Tibial nerve (tissue), 4 donors: ENCODE results near the gene PPA2. TPM values are rescaled to one million over a fixed set of nuclear protein-coding genes. Genes with fewer than 3 reads are reported as not detected.

Source experiments
- DNase-seq, 2 donors: peaks; one replicate each; pipeline ENCODE4 v3.0.0-alpha.2; 2019; ENCODE audit warnings: low spot score in 2 of 2
- H3K27ac ChIP-seq, 4 donors: fragments of 200-600 bp; sonication (generic) in 3 of 4; one replicate each; pipeline ENCODE4 v1.5.1; 2017 to 2019; ENCODE audit warnings: mild to moderate bottlenecking in 1 of 4
- H3K27me3 ChIP-seq, 2 donors: fragments of 200-600 bp; sonication (generic) in 1 of 2; one replicate each; pipeline versions ENCODE4 v1.5.1 to v1.6.0; 2017 to 2019
- H3K36me3 ChIP-seq, 3 donors: fragments of 200-600 bp; sonication (generic); one replicate each; pipeline ENCODE4 v1.5.1; 2018 to 2019
- H3K4me1 ChIP-seq, 4 donors: fragments of 200-600 bp; sonication (generic) in 3 of 4; one replicate each; pipeline ENCODE4 v1.5.1; 2017 to 2019
- H3K4me3 ChIP-seq, 4 donors: fragments of 200-600 bp; sonication (generic) in 3 of 4; one replicate each; pipeline ENCODE4 v1.5.1; 2017 to 2019; ENCODE audit warnings: mild to moderate bottlenecking in 1 of 4, moderate library complexity in 1 of 4
- H3K9me3 ChIP-seq, 4 donors: fragments of 200-600 bp; sonication (generic) in 3 of 4; one replicate each; pipeline ENCODE4 v1.5.1; 2017 to 2019
- EP300 ChIP-seq, 2 donors: sonication (generic); formaldehyde crosslinking; IDR thresholded peaks; one replicate each; pipeline ENCODE4 v1.6.1; 2017; ENCODE audit warnings: antibody characterized with exemption in 2 of 2, mild to moderate bottlenecking in 1 of 2
- POLR2A ChIP-seq, 2 donors: fragments of 450-650 bp; IDR thresholded peaks; one replicate each; pipeline ENCODE4 v1.6.1; 2017; ENCODE audit warnings: antibody characterized with exemption in 2 of 2, mild to moderate bottlenecking in 2 of 2, moderate library complexity in 2 of 2
- WGBS, 2 donors: methylation state at CpG; one replicate each; pipeline ENCODE4 v1.1.5; 2018; 5-methylcytosine and 5-hydroxymethylcytosine counted together
- total RNA-seq, 4 donors: library from RNA; depleted of rRNA; stranded (reverse); fragments of >200 nt; gene quantifications; one replicate each; pipeline ENCODE4 v1.1.0, GENCODE V29; 2016
- TF ChIP-seq, protein P1 (sequence below), 5 experiments: fragments of 200-600 bp in 3 of 5; fragments of 450-650 bp in 2 of 5; sonication (generic) in 3 of 5; IDR thresholded peaks; one replicate each; pipeline ENCODE4 v1.5.1; 2016 to 2019; ENCODE audit warnings: antibody characterized with exemption in 5 of 5, mild to moderate bottlenecking in 3 of 5, moderate library complexity in 2 of 5

PPA2 gene
- total RNA-seq, 4 donors from 2014 or later: 69.9 to 106 (median 84.7) TPM

DNA sequence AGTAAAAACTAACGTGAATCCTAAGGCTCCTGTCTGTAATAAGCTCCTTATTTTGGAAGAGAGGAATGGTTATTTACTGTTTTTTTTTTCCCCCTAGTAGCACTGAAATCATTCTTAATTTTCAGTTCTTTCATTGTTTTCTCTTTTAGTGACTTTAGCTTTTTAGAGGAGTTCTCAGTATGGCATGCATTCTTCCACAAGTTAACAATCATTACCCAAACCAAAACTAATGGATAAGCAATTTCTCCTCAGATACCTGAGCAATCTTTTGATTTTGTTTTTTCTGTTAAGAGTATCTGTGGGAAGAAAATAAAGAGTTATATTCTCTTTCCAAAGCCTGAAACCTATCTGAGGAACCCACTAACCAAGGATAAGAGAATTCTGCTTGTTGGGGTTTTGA is 16.7 kb upstream of the PPA2 start:
- no peaks in the 10 kb centered on the region for H3K4me1 ChIP-seq
- WGBS, 2 donors: 62 to 63% methylated on average over 1 of the region's 1 CpG

DNA sequence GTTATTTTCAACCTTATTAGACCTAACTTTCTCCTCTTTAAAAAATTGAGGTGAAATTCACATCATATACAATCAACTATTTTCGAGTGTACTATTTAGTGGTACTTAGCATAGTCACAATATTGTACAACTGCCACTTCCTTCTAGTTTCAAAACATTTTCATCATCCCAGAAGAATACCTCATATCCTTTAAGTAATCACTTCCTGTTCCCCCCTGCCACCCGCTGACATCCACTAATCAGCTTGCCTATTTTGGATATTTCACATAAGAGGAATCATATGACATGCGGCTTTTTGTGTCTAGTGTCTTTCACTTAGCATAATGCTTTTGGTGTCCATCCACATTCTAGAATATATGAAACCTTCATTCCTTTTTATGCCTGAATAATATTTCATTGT is 10.0 kb upstream of the PPA2 start:
- Histone ChIP-seq H3K27ac (no peak overlapping the region), H3K9me3 (peaks cover 0 to 4% (median 0%) of the 10 kb centered on the region in 4 donors), H3K4me1 (no peaks in the 10 kb centered on the region), H3K27me3 (no peaks in the 10 kb centered on the region), H3K36me3 (no peaks in the 10 kb centered on the region), H3K4me3 (no peak overlapping the region)
- TF ChIP-seq EP300 (IDR thresholded peaks at IDR 0.05) (no peak), POLR2A (IDR thresholded peaks at IDR 0.05) (no peak)
- TF ChIP-seq, protein P1, sequence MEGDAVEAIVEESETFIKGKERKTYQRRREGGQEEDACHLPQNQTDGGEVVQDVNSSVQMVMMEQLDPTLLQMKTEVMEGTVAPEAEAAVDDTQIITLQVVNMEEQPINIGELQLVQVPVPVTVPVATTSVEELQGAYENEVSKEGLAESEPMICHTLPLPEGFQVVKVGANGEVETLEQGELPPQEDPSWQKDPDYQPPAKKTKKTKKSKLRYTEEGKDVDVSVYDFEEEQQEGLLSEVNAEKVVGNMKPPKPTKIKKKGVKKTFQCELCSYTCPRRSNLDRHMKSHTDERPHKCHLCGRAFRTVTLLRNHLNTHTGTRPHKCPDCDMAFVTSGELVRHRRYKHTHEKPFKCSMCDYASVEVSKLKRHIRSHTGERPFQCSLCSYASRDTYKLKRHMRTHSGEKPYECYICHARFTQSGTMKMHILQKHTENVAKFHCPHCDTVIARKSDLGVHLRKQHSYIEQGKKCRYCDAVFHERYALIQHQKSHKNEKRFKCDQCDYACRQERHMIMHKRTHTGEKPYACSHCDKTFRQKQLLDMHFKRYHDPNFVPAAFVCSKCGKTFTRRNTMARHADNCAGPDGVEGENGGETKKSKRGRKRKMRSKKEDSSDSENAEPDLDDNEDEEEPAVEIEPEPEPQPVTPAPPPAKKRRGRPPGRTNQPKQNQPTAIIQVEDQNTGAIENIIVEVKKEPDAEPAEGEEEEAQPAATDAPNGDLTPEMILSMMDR (IDR thresholded peaks at IDR 0.05): no peak
- DNase-seq: no peak
- 85 to 89% methylated on average over 3 of the region's 3 CpGs for WGBS, 2 donors

More for the DNA sequence above, 16.7 kb upstream of the PPA2 start:
- no peak overlapping the region for H3K4me3 ChIP-seq
- H3K9me3 ChIP-seq: peaks cover 0 to 4% (median 0%) of the 10 kb centered on the region in 4 donors
- no peak overlapping the region for H3K27ac ChIP-seq
- DNase-seq: no peak
- H3K27me3 ChIP-seq: no peaks in the 10 kb centered on the region
- TF ChIP-seq, protein P1 (IDR thresholded peaks at IDR 0.05): no peak
- TF ChIP-seq POLR2A (IDR thresholded peaks at IDR 0.05) (no peak), EP300 (IDR thresholded peaks at IDR 0.05) (no peak)
- no peaks in the 10 kb centered on the region for H3K36me3 ChIP-seq

- Histone ChIP-seq H3K36me3 (no peaks in the 10 kb centered on the region), H3K27ac (peak overlapping the region; percentile 97 to 99 (median 99)), H3K4me1 (peaks cover 0 to 35% (median 16%) of the 10 kb centered on the region in 4 donors), H3K9me3 (no peaks in the 10 kb centered on the region), H3K4me3 (peak overlapping the region; percentile 93 to 99 (median 96)), H3K27me3 (no peaks in the 10 kb centered on the region)
- WGBS, 2 donors: 12 to 15% methylated on average over 13 to 20 of the region's 23 CpGs
- no peak for TF ChIP-seq POLR2A (IDR thresholded peaks at IDR 0.05)
- TF ChIP-seq, protein P1 (IDR thresholded peaks at IDR 0.05): peak in 4 of 5 experiments; percentile 90 to 98 (median 92)
- DNase-seq: peak; percentile 76
Measured at GRCh38 chr4:105474099-105474518, 247 bp upstream of the PPA2 start.

DNA sequence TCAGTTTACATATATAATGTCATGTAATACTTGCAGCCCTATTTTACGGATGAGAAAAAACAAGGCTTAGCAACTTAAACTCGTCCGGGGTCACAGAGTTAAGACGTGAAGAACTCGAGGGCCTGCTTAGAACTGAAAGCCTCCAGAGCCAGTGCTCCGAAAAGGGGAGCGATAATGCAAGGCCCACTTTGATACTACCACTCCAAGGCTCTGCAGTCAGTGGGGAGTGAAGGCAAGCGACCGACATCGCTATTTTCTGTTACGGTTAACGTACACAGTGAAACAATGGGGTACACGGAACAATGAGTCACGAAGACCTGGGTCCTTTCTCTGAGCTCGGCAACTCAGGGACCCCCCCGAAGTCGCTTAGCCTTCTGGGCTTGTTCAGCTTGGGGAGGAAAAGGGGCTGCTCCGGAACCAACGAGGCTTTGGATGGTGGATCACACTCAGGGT is 965 bp downstream of the PPA2 start:
- WGBS, 2 donors: 5 to 7% methylated on average over 19 of the region's 19 CpGs
- DNase-seq: no peak
- H3K27ac ChIP-seq: peak overlapping the region; percentile 97 to 99 (median 99)
- TF ChIP-seq, protein P1 (IDR thresholded peaks at IDR 0.05): no peak
- no peak for TF ChIP-seq POLR2A (IDR thresholded peaks at IDR 0.05)
- TF ChIP-seq EP300 (IDR thresholded peaks at IDR 0.05): no peak
- H3K9me3 ChIP-seq: no peaks in the 10 kb centered on the region
- H3K4me1 ChIP-seq: peaks cover 0 to 35% (median 16%) of the 10 kb centered on the region in 4 donors
- H3K36me3 ChIP-seq: no peaks in the 10 kb centered on the region
- no peaks in the 10 kb centered on the region for H3K27me3 ChIP-seq
- peak overlapping the region; percentile 93 to 99 (median 96) for H3K4me3 ChIP-seq

GRCh38 chr4:105471566-105472176 is 2.2 kb downstream of the PPA2 start:
- no peaks in the 10 kb centered on the region for H3K9me3 ChIP-seq
- H3K27me3 ChIP-seq: no peaks in the 10 kb centered on the region
- H3K4me1 ChIP-seq: peaks cover 0 to 35% (median 16%) of the 10 kb centered on the region in 4 donors
- 6 to 9% methylated on average over 10 of the region's 10 CpGs for WGBS, 2 donors
- H3K27ac ChIP-seq: peak overlapping the region in 3 of 4 donors; percentile 99
- peak overlapping the region in 2 of 4 donors; percentile 4 to 19 for H3K4me3 ChIP-seq
- H3K36me3 ChIP-seq: no peaks in the 10 kb centered on the region
- DNase-seq: peak; percentile 43 to 86
- TF ChIP-seq POLR2A (IDR thresholded peaks at IDR 0.05): no peak
- TF ChIP-seq, protein P1 (IDR thresholded peaks at IDR 0.05): peak; percentile 54 to 74 (median 71)
- no peak for TF ChIP-seq EP300 (IDR thresholded peaks at IDR 0.05)
